ENCODE data around the gene TUBB4B.

Gene TUBB4B

GRCh38 chr9:137222190-137223077 is 18.7 kb upstream of the TUBB4B start, which contains the start of gene RNF208:
Gene RNF208, minus strand, starts transcription at chr9:137222240. Its CDS starts 1,028 bp downstream, at chr9:137221212.
- peak within 1 kb of the TSS; percentile 54; the same call in 1 of the 2 replicates for H3K9ac ChIP-seq (ENCODE audit: low read length)

GRCh38 chr9:137223078-137223970 is 17.8 kb upstream of the TUBB4B start:
- Histone ChIP-seq H3K27ac (ENCODE audit: low read depth, low read length, poor library complexity, severe bottlenecking) (no peak overlapping the region), H3K79me2 (ENCODE audit: insufficient read depth, low read length) (no peaks in the 10 kb centered on the region), H4K20me1 (ENCODE audit: insufficient read depth, low read length) (no peaks in the 10 kb centered on the region), H3F3A (ENCODE audit: insufficient read depth, low read length) (no peaks in the 10 kb centered on the region), H3K4me3 (ENCODE audit: low read depth, low read length, poor library complexity, severe bottlenecking) (peak overlapping the region; percentile 81), H3K9me3 (ENCODE audit: low read length) (no peaks in the 10 kb centered on the region), H3K9ac (ENCODE audit: low read length) (peak overlapping the region; percentile 91), H2AFZ (ENCODE audit: low read length) (no peak overlapping the region), H3K36me3 (ENCODE audit: insufficient read depth, low read length) (peaks cover 6% of the 10 kb centered on the region; the same call in 1 of the 2 replicates), H3K4me1 (ENCODE audit: insufficient read depth, low read length, severe bottlenecking) (peaks cover 17% of the 10 kb centered on the region), H3K9me2 (ENCODE audit: low read depth, low read length) (no peaks in the 10 kb centered on the region), H3K27me3 (ENCODE audit: insufficient read depth, low read length) (peaks cover 2% of the 10 kb centered on the region; the same call in 1 of the 2 replicates), H3K4me2 (ENCODE audit: low read length) (peak overlapping the region; percentile 84)
- TF ChIP-seq CTCF (IDR thresholded peaks at IDR 0.05; ENCODE audit: low read length) (no peak), EZH2 (IDR thresholded peaks at IDR 0.05; ENCODE audit: borderline replicate concordance, low read length) (no peak)

More at GRCh38 chr9:137222190-137223077, 18.7 kb upstream of the TUBB4B start, which contains the start of gene RNF208:
- Histone ChIP-seq H3K4me1 (ENCODE audit: insufficient read depth, low read length, severe bottlenecking) (peaks cover 18% of the 10 kb centered on the region), H2AFZ (ENCODE audit: low read length) (no peak within 1 kb of the TSS), H3K9me2 (ENCODE audit: low read depth, low read length) (no peaks in the 10 kb centered on the region), H3F3A (ENCODE audit: insufficient read depth, low read length) (no peaks in the 10 kb centered on the region), H3K79me2 (ENCODE audit: insufficient read depth, low read length) (no peaks in the 10 kb centered on the region), H3K9me3 (ENCODE audit: low read length) (no peaks in the 10 kb centered on the region), H3K4me3 (ENCODE audit: low read depth, low read length, poor library complexity, severe bottlenecking) (peak within 1 kb of the TSS; percentile 81), H3K27ac (ENCODE audit: low read depth, low read length, poor library complexity, severe bottlenecking) (no peak within 1 kb of the TSS), H3K27me3 (ENCODE audit: insufficient read depth, low read length) (no peaks in the 10 kb centered on the region), H3K4me2 (ENCODE audit: low read length) (peak within 1 kb of the TSS; percentile 73), H3K36me3 (ENCODE audit: insufficient read depth, low read length) (peaks cover 6% of the 10 kb centered on the region; the same call in 1 of the 2 replicates), H4K20me1 (ENCODE audit: insufficient read depth, low read length) (no peaks in the 10 kb centered on the region)
- TF ChIP-seq CTCF (IDR thresholded peaks at IDR 0.05; ENCODE audit: low read length) (no peak), EZH2 (IDR thresholded peaks at IDR 0.05; ENCODE audit: borderline replicate concordance, low read length) (no peak)
